Brain microvascular endothelial cell (primary cell): ENCODE results near the gene SLC25A13.
A peak's percentile ranks its signal among the peaks of the same experiment; 100 is the strongest.

Experiments
- DNase-seq: peaks from one replicate; pipeline ENCODE4 v3.0.0-alpha.2; 2020
- H3K27ac ChIP-seq: fragments of 250-450 bp; sonication (Bioruptor Pico); 2 replicates; pipeline ENCODE4 v1.5.1; 2020; ENCODE audit warnings: mild to moderate bottlenecking, moderate library complexity
- H3K27me3 ChIP-seq: fragments of 250-450 bp; sonication (Bioruptor Pico); replicated peaks from 2 replicates; pipeline ENCODE4 v1.5.1; 2020; ENCODE audit warnings: mild to moderate bottlenecking
- H3K36me3 ChIP-seq: fragments of 250-450 bp; sonication (Bioruptor Pico); replicated peaks from 2 replicates; pipeline ENCODE4 v1.5.1; 2020; ENCODE audit warnings: mild to moderate bottlenecking
- H3K4me3 ChIP-seq: 2 replicates; pipeline ENCODE4 v1.5.1; 2011; ENCODE audit warnings: low read depth, mild to moderate bottlenecking, control low read depth, low read length, moderate library complexity
- in situ Hi-C: cut with HindIII; loops from 2 replicates; pipeline ENCODE4 v1.10.0; 2017; ENCODE audit warnings: low sequenced_read_pairs, low pct_ligation_motif_present
- TF ChIP-seq, protein P1 (sequence below): IDR thresholded peaks from 2 replicates; pipeline ENCODE4 v1.5.1; 2011; ENCODE audit warnings: low read depth, mild to moderate bottlenecking, moderate library complexity, low read length, control low read depth, inconsistent platforms; ENCODE audit errors: missing control alignments

The SLC25A13 gene

DNA sequence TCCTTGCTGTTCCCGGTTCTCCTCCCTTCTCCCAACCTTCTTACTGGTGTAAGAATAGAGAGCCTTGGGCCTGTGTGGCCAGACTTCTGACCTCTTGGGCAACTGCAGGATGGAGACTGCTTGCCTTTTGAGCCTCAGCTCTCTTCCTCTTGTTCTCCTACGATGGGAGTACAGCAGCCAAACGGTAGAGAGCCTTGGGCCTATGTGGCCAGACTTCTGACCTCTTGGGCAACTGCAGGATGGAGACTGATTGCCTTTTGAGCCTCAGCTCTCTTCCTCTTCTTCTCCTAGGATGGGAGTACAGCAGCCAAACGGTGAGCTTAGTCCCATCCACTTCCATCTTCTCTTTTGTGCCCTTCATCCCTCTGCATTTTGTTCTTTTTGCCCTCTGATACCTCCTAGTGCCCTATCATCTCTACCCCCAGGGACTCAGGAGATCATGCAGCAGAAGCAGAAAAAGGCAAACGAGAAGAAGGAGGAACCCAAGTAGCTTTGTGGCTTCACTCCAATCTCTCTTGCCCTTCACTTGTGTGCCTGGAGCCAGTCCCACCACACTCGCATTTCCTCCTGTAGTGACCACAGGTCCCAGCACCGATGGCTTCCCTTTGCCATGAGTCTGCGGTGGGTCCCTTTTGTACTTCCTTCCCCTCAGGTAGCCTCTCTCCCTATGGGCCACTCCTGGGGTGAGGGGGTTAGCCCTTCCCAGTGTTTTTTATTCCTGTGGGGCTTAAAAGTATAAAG is 15.3 kb downstream of the SLC25A13 start:
- DNase-seq: no peak
- in situ Hi-C loops: no loop called here
- no peaks in the 10 kb centered on the region for H3K36me3 ChIP-seq
- no peaks in the 10 kb centered on the region for H3K27me3 ChIP-seq
- no peak overlapping the region for H3K27ac ChIP-seq
- TF ChIP-seq, protein P1, sequence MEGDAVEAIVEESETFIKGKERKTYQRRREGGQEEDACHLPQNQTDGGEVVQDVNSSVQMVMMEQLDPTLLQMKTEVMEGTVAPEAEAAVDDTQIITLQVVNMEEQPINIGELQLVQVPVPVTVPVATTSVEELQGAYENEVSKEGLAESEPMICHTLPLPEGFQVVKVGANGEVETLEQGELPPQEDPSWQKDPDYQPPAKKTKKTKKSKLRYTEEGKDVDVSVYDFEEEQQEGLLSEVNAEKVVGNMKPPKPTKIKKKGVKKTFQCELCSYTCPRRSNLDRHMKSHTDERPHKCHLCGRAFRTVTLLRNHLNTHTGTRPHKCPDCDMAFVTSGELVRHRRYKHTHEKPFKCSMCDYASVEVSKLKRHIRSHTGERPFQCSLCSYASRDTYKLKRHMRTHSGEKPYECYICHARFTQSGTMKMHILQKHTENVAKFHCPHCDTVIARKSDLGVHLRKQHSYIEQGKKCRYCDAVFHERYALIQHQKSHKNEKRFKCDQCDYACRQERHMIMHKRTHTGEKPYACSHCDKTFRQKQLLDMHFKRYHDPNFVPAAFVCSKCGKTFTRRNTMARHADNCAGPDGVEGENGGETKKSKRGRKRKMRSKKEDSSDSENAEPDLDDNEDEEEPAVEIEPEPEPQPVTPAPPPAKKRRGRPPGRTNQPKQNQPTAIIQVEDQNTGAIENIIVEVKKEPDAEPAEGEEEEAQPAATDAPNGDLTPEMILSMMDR: no peak
- H3K4me3 ChIP-seq: no peak overlapping the region

DNA sequence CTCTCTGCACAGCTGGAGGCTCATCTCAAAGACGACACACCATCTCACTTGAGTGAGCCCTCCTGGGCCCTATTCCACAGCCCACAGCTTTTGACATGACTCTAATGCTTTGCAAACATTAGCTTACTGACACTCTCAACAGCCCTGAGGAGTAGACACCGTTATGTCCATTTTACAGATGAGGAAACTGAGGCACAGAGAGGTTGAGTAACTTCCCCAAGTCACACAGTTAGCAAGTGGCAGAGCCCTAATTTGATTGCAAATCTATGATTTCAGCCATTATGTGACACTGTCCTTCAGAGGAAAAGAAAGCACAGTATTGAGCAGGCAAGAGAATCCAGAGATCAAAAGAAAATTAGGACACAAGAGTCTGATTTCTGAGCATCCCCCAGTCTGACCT is 16.0 kb downstream of the SLC25A13 start:
- in situ Hi-C loops: no loop called here
- TF ChIP-seq, protein P1: no peak
- Histone ChIP-seq H3K36me3 (no peaks in the 10 kb centered on the region), H3K27me3 (no peaks in the 10 kb centered on the region), H3K27ac (no peak overlapping the region), H3K4me3 (no peak overlapping the region)
- no peak for DNase-seq

DNA sequence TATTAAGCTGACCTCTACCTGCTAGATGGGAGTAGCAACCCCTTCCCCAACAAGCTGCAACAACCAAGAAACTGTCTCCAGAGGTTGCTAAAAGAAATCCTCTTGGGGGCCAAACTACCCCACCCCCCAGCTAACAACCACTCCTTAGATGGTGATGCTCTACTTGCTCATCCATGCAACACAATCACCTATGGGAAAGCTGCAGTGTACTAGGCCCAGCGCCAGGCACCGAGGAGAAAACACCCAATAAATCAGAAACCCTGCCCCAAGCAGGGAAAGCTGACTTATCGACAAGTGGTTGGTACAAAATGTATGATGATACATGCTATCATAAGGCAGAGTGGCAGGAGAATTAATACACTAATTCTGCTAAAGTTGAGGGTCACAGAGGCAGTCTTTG is 17.3 kb downstream of the SLC25A13 start:
- no peak for DNase-seq
- TF ChIP-seq, protein P1: no peak
- in situ Hi-C loops: no loop called here
- Histone ChIP-seq H3K4me3 (no peak overlapping the region), H3K36me3 (no peaks in the 10 kb centered on the region), H3K27ac (no peak overlapping the region), H3K27me3 (no peaks in the 10 kb centered on the region)

DNA sequence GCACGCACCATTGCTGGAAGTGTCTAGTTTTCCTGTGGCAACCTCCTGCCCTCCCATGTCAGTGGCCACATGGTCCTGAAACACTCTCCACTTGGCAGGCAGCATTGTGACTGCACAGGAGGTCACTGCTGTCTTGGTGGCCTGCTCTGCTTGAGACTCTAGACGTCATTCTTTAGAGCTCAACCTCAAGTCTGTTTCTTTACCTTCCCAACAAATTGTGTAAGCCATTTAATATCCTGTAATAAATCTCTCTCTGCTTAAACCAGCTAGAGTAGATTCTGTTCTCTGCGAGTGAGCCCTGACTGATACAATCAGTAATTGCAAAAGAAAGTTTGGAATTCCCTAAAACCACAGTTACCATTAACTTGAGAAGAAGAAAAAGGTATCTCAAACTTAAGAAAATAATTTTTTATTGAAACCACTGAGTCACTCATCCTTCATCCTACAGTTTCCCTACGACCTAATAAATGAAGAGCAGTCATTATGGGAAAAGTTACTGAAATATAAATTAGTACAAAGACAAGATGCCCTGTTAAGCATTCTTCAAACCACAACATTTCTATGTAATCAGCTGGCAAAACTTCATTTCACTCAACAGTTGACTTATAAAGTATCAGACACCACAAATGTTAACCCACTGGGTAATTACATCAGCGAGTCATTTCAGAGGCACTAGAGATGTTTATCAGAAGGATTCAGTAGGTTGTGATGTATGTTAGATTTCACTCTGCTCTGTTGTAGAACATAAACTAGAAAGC is 18.0 kb downstream of the SLC25A13 start:
- DNase-seq: peak; percentile 39

DNA sequence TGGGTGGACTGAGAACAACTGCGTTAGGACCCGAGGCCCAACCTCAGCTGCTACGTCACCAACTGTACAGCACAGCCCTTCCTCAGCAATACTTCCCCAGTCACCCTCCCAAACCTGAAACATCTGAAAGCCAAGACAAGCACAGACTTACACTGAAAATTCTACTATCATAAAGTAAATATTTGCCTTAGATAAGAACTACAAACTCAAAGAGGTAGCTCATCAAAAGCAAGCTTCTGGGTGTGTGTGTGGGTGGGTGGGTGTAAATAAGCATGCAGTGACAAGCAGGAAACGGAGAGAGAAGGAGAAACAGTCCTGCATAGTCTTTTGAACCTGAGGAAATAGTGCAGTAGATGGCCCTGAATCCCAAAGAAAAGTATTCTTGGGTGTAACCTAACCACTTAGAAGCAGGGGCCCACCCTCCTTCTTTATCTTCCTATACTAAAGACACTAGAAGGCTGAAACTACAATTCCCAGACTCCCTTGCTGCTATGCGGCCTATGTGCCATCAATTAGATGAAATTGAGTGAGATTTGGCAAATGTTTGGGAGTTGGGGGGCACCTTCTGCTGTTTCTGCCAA is 18.7 kb downstream of the SLC25A13 start:
- H3K36me3 ChIP-seq: no peaks in the 10 kb centered on the region

More for the DNA sequence above, 18.0 kb downstream of the SLC25A13 start:
- peak overlapping the region; percentile 48 for H3K27ac ChIP-seq
- TF ChIP-seq, protein P1: no peak
- in situ Hi-C loops: no loop called here
- no peaks in the 10 kb centered on the region for H3K36me3 ChIP-seq
- H3K27me3 ChIP-seq: no peaks in the 10 kb centered on the region
- no peak overlapping the region for H3K4me3 ChIP-seq

More for the DNA sequence above, 18.7 kb downstream of the SLC25A13 start:
- TF ChIP-seq, protein P1: no peak
- DNase-seq: peak; percentile 94
- Histone ChIP-seq H3K4me3 (no peak overlapping the region), H3K27me3 (no peaks in the 10 kb centered on the region), H3K27ac (peak overlapping the region; percentile 48)
- in situ Hi-C loops: no loop called here
